OCI-LY1 (cell line): Measurements from ENCODE around the gene EBF3.

Experiments
- H2AFZ ChIP-seq: fragments of 200-600 bp; sonication (generic), shearing (Covaris generic); 2 replicates; pipeline ENCODE4 v1.6.0; 2014; ENCODE audit warnings: antibody characterized with exemption, mild to moderate bottlenecking, low read length
- H3F3A ChIP-seq: fragments of 200-600 bp; sonication (generic), shearing (Covaris generic); 2 replicates; pipeline ENCODE4 v1.6.0; 2014; ENCODE audit warnings: mild to moderate bottlenecking, antibody characterized with exemption, low read length, moderate library complexity; ENCODE audit not compliant: insufficient read depth
- H3K27ac ChIP-seq: fragments of 200-600 bp; sonication (generic); 2 replicates; pipeline ENCODE4 v1.5.1; 2014; ENCODE audit warnings: low read length, mixed run types, mild to moderate bottlenecking, low read depth; ENCODE audit not compliant: poor library complexity, severe bottlenecking
- H3K27me3 ChIP-seq: fragments of 200-600 bp; sonication (generic); 2 replicates; pipeline ENCODE4 v1.6.0; 2014; ENCODE audit warnings: antibody characterized with exemption, mild to moderate bottlenecking, low read length, moderate library complexity; ENCODE audit not compliant: insufficient read depth
- H3K36me3 ChIP-seq: fragments of 200-600 bp; sonication (generic); 2 replicates; pipeline ENCODE4 v1.6.1; 2014; ENCODE audit warnings: mild to moderate bottlenecking, antibody characterized with exemption, low read length, moderate library complexity, mixed read lengths; ENCODE audit not compliant: insufficient read depth
- H3K4me1 ChIP-seq: fragments of 200-600 bp; sonication (generic); 2 replicates; pipeline ENCODE4 v1.5.1; 2014; ENCODE audit warnings: mild to moderate bottlenecking, low read length, moderate library complexity; ENCODE audit not compliant: insufficient read depth, severe bottlenecking
- H3K4me2 ChIP-seq: fragments of 200-600 bp; sonication (generic), shearing (Covaris generic); 2 replicates; pipeline ENCODE4 v1.6.1; 2014; ENCODE audit warnings: low read length
- H3K4me3 ChIP-seq: fragments of 200-600 bp; sonication (generic); 2 replicates; pipeline ENCODE4 v1.5.1; 2014; ENCODE audit warnings: low read length, low read depth, mild to moderate bottlenecking, mixed read lengths; ENCODE audit not compliant: poor library complexity, severe bottlenecking
- H3K79me2 ChIP-seq: fragments of 200-600 bp; shearing (Covaris generic); 2 replicates; pipeline ENCODE4 v1.6.1; 2016; ENCODE audit warnings: mixed run types, low read length, mixed read lengths; ENCODE audit not compliant: insufficient read depth
- H3K9ac ChIP-seq: fragments of 200-600 bp; sonication (generic), shearing (Covaris generic); 2 replicates; pipeline ENCODE4 v1.6.1; 2014; ENCODE audit warnings: mild to moderate bottlenecking, low read length, mixed read lengths
- H3K9me2 ChIP-seq: fragments of 200-600 bp; sonication (generic), shearing (Covaris generic); 2 replicates; pipeline ENCODE4 v1.6.1; 2014; ENCODE audit warnings: low read depth, mild to moderate bottlenecking, low read length, mixed read lengths
- H3K9me3 ChIP-seq: fragments of 200-600 bp; shearing (Covaris generic); 2 replicates; pipeline ENCODE4 v1.6.1; 2014; ENCODE audit warnings: low read length, mixed read lengths
- H4K20me1 ChIP-seq: fragments of 200-600 bp; sonication (generic), shearing (Covaris generic); 2 replicates; pipeline ENCODE4 v1.6.0; 2016; ENCODE audit warnings: mild to moderate bottlenecking, low read length; ENCODE audit not compliant: insufficient read depth
- EZH2 ChIP-seq: fragments of 200-600 bp; sonication (generic), shearing (Covaris generic); IDR thresholded peaks from 2 replicates; pipeline ENCODE4 v1.8.0; 2017; ENCODE audit warnings: borderline replicate concordance, mixed run types, mild to moderate bottlenecking, antibody characterized with exemption, low read length, moderate library complexity, mixed read lengths
- TF ChIP-seq, protein P1 (sequence below): fragments of 200-600 bp; sonication (generic), shearing (Covaris generic); IDR thresholded peaks from 2 replicates; pipeline ENCODE4 v1.5.1; 2017; ENCODE audit warnings: mild to moderate bottlenecking, antibody characterized with exemption, low read length, moderate library complexity, mixed read lengths

Gene EBF3

GRCh38 chr10:129865413-129865812, 98.7 kb downstream of the EBF3 start:
- no peaks in the 10 kb centered on the region for H3K9me3 ChIP-seq
- no peaks in the 10 kb centered on the region for H3F3A ChIP-seq
- peaks cover 6% of the 10 kb centered on the region; the same call in 1 of the 2 replicates for H3K27me3 ChIP-seq
- H3K4me2 ChIP-seq: no peak overlapping the region
- H3K79me2 ChIP-seq: no peaks in the 10 kb centered on the region
- no peak overlapping the region for H3K4me3 ChIP-seq
- H2AFZ ChIP-seq: no peak overlapping the region
- no peak overlapping the region for H3K27ac ChIP-seq
- no peaks in the 10 kb centered on the region for H3K4me1 ChIP-seq
- no peaks in the 10 kb centered on the region for H4K20me1 ChIP-seq
- H3K9me2 ChIP-seq: no peaks in the 10 kb centered on the region
- no peak overlapping the region for H3K9ac ChIP-seq
- no peaks in the 10 kb centered on the region for H3K36me3 ChIP-seq
- TF ChIP-seq EZH2: no peak
- TF ChIP-seq, protein P1, sequence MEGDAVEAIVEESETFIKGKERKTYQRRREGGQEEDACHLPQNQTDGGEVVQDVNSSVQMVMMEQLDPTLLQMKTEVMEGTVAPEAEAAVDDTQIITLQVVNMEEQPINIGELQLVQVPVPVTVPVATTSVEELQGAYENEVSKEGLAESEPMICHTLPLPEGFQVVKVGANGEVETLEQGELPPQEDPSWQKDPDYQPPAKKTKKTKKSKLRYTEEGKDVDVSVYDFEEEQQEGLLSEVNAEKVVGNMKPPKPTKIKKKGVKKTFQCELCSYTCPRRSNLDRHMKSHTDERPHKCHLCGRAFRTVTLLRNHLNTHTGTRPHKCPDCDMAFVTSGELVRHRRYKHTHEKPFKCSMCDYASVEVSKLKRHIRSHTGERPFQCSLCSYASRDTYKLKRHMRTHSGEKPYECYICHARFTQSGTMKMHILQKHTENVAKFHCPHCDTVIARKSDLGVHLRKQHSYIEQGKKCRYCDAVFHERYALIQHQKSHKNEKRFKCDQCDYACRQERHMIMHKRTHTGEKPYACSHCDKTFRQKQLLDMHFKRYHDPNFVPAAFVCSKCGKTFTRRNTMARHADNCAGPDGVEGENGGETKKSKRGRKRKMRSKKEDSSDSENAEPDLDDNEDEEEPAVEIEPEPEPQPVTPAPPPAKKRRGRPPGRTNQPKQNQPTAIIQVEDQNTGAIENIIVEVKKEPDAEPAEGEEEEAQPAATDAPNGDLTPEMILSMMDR: no peak

- Histone ChIP-seq H3K9ac (no peak overlapping the region), H3K4me1 (no peaks in the 10 kb centered on the region), H3K4me2 (no peak overlapping the region), H3K36me3 (no peaks in the 10 kb centered on the region), H2AFZ (no peak overlapping the region), H4K20me1 (no peaks in the 10 kb centered on the region), H3K9me2 (no peaks in the 10 kb centered on the region), H3K9me3 (no peaks in the 10 kb centered on the region), H3K79me2 (no peaks in the 10 kb centered on the region), H3K27ac (no peak overlapping the region), H3K4me3 (no peak overlapping the region), H3K27me3 (peaks cover 5% of the 10 kb centered on the region; the same call in 1 of the 2 replicates), H3F3A (no peaks in the 10 kb centered on the region)
- TF ChIP-seq, protein P1: no peak
Measured at GRCh38 chr10:129864601-129865126, 99.4 kb downstream of the EBF3 start.

GRCh38 chr10:129864082-129864481, 100.0 kb downstream of the EBF3 start:
- Histone ChIP-seq H4K20me1 (no peaks in the 10 kb centered on the region), H3K27ac (no peak overlapping the region), H2AFZ (no peak overlapping the region), H3K4me2 (no peak overlapping the region), H3K4me3 (no peak overlapping the region), H3K36me3 (no peaks in the 10 kb centered on the region), H3F3A (no peaks in the 10 kb centered on the region), H3K9ac (no peak overlapping the region), H3K9me2 (no peaks in the 10 kb centered on the region), H3K9me3 (no peaks in the 10 kb centered on the region), H3K4me1 (no peaks in the 10 kb centered on the region), H3K79me2 (no peaks in the 10 kb centered on the region), H3K27me3 (peaks cover 3% of the 10 kb centered on the region; the same call in 1 of the 2 replicates)
- TF ChIP-seq, protein P1: no peak
- no peak for TF ChIP-seq EZH2
